Neuron (in vitro differentiated cells): ENCODE results near the gene CDC20.
"Not testable (repeated sequence)": the region's sequence is repeated elsewhere in the genome, so short reads cannot be mapped to it uniquely, and the experiment has no call there.

ENCODE experiments used
- H2AFZ ChIP-seq: one replicate; pipeline ENCODE4 v1.6.1; 2013; ENCODE audit warnings: low read depth, mild to moderate bottlenecking, inconsistent platforms, low read length, moderate library complexity
- H3K27me3 ChIP-seq: one replicate; pipeline ENCODE4 v1.6.1; 2013; ENCODE audit warnings: low read length; ENCODE audit not compliant: insufficient read depth
- H3K36me3 ChIP-seq: one replicate; pipeline ENCODE4 v1.6.1; 2013; ENCODE audit warnings: low read length; ENCODE audit not compliant: insufficient read depth
- H3K4me1 ChIP-seq: one replicate; pipeline ENCODE4 v1.6.1; 2013; ENCODE audit warnings: low read length; ENCODE audit not compliant: insufficient read depth
- H3K4me3 ChIP-seq: 2 replicates; pipeline ENCODE4 v1.5.1; 2013; ENCODE audit warnings: mild to moderate bottlenecking, low read length, moderate library complexity
- H3K9me3 ChIP-seq: one replicate; pipeline ENCODE4 v1.6.1; 2013; ENCODE audit warnings: low read length

CDC20 gene

DNA sequence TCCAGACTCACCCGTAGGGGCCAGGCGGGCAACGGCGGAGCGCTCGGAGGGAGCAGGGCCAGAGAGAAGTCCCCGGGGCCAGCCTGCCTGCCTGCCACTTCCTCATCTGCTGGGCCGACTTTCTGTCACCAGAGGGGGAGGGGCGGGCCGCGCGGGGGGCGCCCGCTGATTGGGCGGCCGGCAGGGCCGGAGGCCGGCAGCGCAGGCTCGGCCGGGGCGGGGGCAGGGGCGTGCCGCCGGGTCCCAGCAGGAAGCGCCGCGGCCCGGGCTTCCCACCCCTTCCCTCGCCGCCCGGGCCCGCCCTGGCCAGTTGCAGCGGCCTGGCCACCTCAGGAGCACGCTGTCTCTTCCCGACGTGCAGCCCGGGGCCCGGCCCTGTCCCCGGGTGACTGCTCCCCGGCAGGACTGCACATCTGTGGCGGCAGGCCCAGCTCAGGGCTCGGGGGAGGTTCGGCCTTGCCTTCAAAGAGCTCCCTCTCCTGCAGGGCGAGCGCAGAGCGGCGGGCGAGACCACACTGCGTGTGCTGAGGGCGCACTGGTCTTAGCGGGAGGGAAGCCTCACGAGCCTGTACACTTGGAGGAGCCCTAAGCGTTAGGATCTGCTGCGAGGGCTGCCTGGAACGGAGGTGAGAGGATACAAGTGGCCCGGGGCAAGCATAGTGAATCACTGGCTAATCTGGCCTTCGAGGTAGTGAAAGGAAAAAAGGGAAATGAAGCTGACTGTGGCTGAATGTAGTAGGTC is 9.3 kb downstream of the CDC20 start, which contains the start of gene ELOVL1:
Gene ELOVL1 (minus strand): TSS at position 108 of the 742 bp plus-strand sequence. CDS start 2,402 bp downstream, outside the sequence.
- Histone ChIP-seq H3K27me3 (no peaks in the 10 kb centered on the region), H2AFZ (peak within 1 kb of the TSS; percentile 31), H3K36me3 (peaks cover 26% of the 10 kb centered on the region), H3K4me1 (peaks cover 24% of the 10 kb centered on the region), H3K4me3 (peak within 1 kb of the TSS; percentile 55), H3K9me3 (no peaks in the 10 kb centered on the region)

DNA sequence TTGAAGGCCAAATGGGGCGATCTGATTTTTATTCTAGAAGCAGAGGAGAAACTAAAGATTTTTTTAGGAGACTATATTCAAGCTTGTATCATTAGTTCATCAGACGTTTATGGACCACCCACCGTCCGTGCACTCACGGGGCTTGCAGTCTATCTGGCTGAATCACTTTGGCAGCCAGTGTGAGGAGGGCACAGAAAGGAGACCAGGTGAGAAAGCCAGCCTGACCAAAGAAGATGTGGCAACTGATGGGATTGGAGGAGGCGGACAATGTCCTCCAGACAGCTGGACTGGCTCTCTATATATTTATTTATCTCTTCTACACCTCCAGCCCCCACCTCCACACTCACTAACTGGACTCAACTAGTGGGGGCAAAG is 9.9 kb downstream of the CDC20 start:
- peak overlapping the region; percentile 55 for H3K4me3 ChIP-seq
- no peak overlapping the region for H2AFZ ChIP-seq
- no peaks in the 10 kb centered on the region for H3K9me3 ChIP-seq
- H3K4me1 ChIP-seq, result peaks cover 19% of the 10 kb centered on the region
- H3K27me3 ChIP-seq, result no peaks in the 10 kb centered on the region
- H3K36me3 ChIP-seq, result peaks cover 21% of the 10 kb centered on the region

DNA sequence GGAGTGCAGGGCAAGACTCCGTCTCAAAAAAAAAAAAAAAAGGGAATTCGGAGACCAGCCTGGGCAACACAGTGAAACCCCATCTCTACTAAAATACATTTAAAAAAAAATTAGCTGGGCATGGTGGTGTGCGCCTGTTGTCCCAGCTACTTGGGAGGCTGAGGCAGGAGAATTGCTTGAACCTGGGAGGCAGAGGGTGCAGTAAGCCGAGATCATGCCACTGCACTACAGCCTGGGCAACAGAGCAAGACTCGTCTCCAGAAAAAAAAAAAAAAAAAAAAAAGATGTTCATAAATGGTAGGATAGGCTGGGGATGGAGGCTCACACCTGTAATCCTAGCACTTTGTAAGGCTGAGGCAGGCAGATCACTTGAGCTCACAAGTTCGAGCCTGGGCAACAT is 11.0 kb downstream of the CDC20 start:
- not testable (repeated sequence) for H3K4me3 ChIP-seq
- H3K4me1 ChIP-seq, result peaks cover 17% of the 10 kb centered on the region

DNA sequence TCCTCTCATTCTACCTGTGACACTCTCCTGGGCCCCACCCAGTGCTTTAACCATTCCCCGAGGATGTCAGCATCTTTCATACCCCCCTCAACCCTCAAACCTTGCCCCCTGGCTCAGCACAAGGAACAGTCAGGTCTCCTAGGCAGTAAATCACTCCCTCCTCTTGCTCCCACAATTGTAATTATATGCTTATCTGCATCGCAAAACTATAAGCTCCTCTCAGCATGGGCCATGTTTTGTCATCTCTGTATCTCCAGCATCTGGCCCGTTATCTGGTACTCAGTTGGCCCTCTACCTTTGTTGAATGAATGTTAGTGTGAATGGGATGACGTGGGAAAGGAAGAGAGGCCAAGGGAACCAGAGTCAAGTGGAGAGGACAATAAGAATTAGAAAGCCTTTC is 11.8 kb downstream of the CDC20 start:
- no peaks in the 10 kb centered on the region for H3K27me3 ChIP-seq
- H3K4me3 ChIP-seq, result no peak overlapping the region
- H3K4me1 ChIP-seq, result peaks cover 17% of the 10 kb centered on the region
- H3K36me3 ChIP-seq, result peaks cover 3% of the 10 kb centered on the region
- no peak overlapping the region for H2AFZ ChIP-seq
- H3K9me3 ChIP-seq, result no peaks in the 10 kb centered on the region

More for the DNA sequence above, 11.0 kb downstream of the CDC20 start:
- H3K9me3 ChIP-seq, H3K36me3 ChIP-seq, H3K27me3 ChIP-seq, H2AFZ ChIP-seq: not testable (repeated sequence)

DNA sequence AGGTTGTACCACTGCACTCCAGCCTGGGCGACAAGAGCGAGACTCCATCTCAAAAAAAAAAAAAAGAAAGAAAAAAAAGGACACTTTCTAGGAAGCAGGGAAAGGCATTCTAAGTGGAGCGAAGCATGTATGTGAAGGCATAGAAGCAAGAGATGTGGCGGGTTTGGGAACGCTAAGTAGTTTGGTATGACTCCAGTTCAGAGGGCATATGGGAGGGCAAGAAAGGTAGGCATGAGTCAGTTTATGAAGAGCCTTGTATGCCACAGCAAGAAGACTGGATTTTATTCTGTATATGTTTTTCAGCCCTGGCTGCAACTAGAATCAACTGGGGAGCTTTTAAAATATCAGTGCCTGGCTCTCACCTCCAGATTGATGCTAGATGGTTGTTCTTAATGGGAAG is 13.4 kb downstream of the CDC20 start:
- H3K36me3 ChIP-seq, result peaks cover 3% of the 10 kb centered on the region
- H3K9me3 ChIP-seq, result no peaks in the 10 kb centered on the region
- no peaks in the 10 kb centered on the region for H3K27me3 ChIP-seq
- H3K4me3 ChIP-seq, result no peak overlapping the region
- H3K4me1 ChIP-seq, result peaks cover 9% of the 10 kb centered on the region
- H2AFZ ChIP-seq, result no peak overlapping the region

DNA sequence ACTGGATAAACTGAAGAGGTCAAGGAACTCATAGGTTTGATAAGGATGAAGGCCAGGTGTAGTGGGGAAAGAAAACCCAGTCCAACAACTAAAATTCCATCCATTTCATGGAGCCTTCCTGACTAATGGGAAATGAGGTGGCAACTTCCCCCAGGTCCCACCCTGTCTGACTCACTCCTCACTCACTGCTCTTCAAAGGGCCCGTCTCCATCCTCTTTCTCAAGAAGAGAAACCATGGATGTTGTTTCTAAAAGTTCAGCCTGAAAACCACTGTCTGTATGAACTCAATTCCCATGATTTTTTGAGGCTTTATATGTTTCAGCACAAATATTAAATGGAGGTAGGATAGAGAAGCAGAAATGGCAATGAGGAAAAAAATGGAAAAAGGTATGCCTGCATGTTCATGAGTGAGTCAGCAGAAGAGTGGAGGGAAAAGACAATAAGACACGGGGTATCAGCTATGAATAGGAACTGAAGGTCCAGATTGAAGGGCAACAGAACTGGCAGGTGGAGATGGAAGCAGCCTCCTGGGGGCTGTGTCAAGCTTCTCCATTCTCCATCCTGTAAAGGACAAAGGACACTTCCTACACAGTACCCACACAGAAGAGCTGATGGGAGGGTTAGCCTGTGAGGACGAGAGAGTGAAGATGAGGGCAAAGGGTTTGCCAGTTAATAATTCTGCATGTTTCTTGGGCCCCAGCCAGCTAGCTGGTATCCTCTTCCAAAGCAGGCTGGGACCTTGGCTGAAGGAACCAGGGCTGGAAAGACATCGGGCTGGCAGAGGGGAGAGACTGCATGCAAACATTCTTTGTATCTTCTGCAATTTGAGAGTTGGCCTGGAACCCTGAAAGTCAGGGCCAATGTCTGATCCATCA is 14.5 kb downstream of the CDC20 start:
- no peaks in the 10 kb centered on the region for H3K27me3 ChIP-seq
- H2AFZ ChIP-seq, result no peak overlapping the region
- peaks cover 3% of the 10 kb centered on the region for H3K36me3 ChIP-seq
- H3K9me3 ChIP-seq, result no peaks in the 10 kb centered on the region
- H3K4me3 ChIP-seq, result no peak overlapping the region
- H3K4me1 ChIP-seq, result peaks cover 6% of the 10 kb centered on the region

DNA sequence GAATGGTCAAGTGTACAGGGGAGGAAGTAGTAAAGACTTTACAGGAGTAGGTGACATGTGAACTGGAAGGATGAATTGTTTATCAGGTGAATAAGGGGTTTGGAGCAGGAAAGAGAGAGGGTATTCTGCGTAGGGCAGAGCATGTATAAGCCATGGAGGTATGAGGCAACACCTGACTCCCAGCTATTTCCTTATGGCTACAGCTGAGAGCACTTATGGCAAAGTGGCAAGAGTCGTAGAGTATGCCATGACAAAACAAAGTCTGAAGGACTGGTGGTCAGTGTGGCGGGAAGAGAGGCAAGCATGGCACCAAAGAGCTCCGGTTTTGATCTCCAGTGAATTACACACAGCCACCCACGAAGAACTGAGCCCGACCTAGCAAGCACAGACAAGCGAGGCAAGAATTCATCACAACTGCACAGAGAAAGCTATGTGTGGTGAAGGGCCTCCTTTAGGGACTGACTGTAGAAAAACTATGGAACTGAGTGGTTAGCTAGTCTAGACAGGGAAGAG is 18.0 kb downstream of the CDC20 start:
- Histone ChIP-seq H3K36me3 (peaks cover 11% of the 10 kb centered on the region), H2AFZ (no peak overlapping the region), H3K4me3 (no peak overlapping the region), H3K27me3 (no peaks in the 10 kb centered on the region), H3K4me1 (no peaks in the 10 kb centered on the region), H3K9me3 (no peaks in the 10 kb centered on the region)

DNA sequence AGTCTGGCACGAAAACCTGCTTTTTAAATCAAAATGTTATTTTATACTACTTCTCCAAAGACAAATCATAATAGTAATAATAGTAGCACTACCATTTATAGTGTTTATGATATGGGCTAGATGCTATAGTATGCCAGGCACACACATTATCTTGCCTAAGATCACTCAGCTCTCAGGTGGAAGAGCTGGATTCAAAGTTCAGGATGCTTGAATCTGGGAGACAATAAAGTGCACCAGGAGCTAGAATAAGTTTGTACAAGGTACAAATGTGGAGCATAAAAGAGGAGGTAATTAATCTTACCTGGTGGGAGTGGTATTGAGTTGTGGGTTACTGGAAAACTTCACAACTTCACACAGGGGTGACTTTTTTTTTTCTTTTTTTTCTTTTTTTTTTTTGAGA is 19.1 kb downstream of the CDC20 start:
- H3K9me3 ChIP-seq, result no peaks in the 10 kb centered on the region
- H3K36me3 ChIP-seq, result peaks cover 18% of the 10 kb centered on the region
- H2AFZ ChIP-seq, result no peak overlapping the region
- no peak overlapping the region for H3K4me3 ChIP-seq
- H3K27me3 ChIP-seq, result no peaks in the 10 kb centered on the region
- H3K4me1 ChIP-seq, result no peaks in the 10 kb centered on the region

DNA sequence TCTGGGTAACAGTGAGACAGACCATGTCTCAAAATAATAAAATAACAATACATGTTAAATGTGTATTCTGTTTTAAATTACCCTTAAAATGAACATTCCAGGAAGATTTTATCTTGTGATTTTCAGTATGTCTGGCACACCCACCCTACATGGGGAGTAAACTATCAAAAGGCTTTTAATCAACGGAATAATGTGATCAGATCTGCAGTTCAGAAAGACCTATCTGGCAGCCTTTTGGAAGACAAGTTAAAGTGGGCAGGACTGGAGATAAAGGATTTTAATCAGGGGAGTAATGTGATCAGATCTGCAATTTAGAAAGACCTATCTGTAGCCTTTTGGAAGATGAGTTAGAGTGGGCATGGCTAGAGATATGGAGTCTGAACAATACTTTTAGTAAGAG is 20.7 kb downstream of the CDC20 start:
- Histone ChIP-seq H3K27me3 (no peaks in the 10 kb centered on the region), H3K9me3 (no peaks in the 10 kb centered on the region)

DNA sequence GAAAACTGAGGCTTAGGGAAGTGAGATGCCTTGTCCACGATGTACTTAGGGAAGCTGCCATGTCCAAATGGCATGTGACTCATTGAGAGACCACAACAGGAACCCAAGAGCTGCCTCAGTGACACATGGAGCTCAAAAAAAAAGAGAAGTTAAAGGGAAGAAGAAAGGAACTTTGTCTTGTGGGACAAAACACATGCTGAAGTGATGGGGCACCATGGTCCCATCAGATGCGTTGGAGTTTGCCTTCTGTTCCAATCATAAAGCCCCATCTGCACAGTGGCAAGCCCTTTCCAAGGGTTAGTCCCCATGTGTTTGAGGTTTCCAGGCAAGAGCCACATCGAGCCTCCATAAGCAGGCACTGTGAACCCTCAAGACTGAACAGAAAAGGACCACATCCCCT is 22.8 kb downstream of the CDC20 start:
- Histone ChIP-seq H3K4me1 (no peaks in the 10 kb centered on the region), H3K4me3 (no peak overlapping the region), H2AFZ (no peak overlapping the region), H3K36me3 (peaks cover 54% of the 10 kb centered on the region), H3K9me3 (no peaks in the 10 kb centered on the region), H3K27me3 (no peaks in the 10 kb centered on the region)

More for the DNA sequence above, 20.7 kb downstream of the CDC20 start:
- H3K4me3 ChIP-seq, result no peak overlapping the region
- no peaks in the 10 kb centered on the region for H3K4me1 ChIP-seq
- H2AFZ ChIP-seq, result no peak overlapping the region
- H3K36me3 ChIP-seq, result peaks cover 32% of the 10 kb centered on the region

DNA sequence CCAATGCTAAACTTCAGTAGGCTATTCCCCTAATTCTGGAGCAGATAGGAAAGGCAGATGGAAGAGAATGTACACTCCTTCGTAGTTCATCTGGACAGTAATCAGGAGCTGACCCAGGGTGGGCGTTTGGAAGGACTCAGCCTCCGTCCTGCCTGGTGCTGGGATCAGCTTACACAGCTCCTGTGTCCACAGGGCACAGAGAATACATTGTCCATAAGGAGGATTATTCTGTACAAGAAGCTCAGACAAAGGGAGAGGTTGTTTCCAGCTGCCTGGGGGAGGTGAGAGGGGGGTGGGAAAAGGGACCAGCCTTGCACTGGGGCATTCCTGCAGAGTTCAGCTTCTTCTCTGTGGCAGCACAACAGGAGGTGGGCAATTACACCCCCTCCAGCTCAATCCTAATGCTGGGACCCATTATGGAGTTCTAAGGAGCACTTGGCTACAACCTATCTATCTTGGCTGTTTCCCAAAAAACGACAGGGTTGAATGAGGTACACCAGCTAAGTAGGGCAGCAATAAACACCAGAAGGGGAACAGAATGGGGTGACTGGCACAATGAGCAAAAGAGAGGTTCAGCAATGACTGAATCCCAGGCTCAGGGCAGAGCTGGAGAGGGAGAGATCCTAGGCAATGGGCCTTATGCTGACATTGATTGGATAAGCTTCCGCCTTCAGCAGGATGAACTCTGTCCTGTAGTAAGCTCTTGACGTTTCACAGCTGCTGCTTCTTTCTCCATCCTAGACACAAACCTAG is 23.4 kb downstream of the CDC20 start:
- H3K27me3 ChIP-seq, result no peaks in the 10 kb centered on the region
- no peak overlapping the region for H2AFZ ChIP-seq
- H3K9me3 ChIP-seq, result no peaks in the 10 kb centered on the region
- H3K36me3 ChIP-seq, result peaks cover 59% of the 10 kb centered on the region
- H3K4me3 ChIP-seq, result no peak overlapping the region
- H3K4me1 ChIP-seq, result no peaks in the 10 kb centered on the region

DNA sequence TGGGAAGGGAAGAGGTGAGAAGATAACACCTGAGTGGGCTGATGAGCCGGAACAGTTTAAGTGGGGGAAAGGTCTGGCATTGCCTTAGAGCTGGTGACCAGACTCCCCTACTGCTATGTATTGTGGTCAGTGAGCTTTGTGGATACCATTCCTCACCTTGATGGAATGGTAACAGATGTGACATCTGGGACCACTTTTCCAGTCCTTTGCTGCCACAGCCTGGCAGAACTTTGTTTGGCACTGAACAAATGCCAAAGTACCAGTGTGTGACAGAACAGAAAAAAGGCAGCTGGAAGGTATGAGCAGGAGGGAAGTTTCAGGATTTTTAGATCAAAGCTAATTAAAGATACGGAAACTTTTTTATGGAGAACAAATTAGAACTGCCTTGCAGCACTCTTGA is 24.7 kb downstream of the CDC20 start:
- Histone ChIP-seq H3K27me3 (no peaks in the 10 kb centered on the region), H3K36me3 (peaks cover 59% of the 10 kb centered on the region)

DNA sequence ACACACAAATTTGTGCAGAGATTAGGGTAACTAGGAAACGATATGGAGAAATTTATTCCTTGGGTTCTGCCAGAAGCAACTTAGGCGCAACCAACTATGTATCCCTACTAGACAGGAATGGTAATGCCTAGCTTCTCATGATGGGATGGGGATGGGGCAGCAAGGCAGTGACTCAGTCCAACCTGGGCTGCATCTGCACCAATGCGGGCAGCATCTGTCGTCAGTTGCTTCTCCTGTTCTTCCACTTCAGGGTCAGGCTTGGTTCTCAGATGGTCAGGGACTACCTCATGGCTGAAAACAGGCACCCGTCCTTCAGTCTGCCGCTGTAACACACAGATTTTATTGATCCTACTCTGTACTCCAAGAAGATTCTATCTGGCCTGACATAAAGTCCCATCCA is 27.9 kb downstream of the CDC20 start:
- Histone ChIP-seq H3K9me3 (no peaks in the 10 kb centered on the region), H2AFZ (no peak overlapping the region), H3K27me3 (no peaks in the 10 kb centered on the region), H3K4me3 (no peak overlapping the region), H3K4me1 (peaks cover 14% of the 10 kb centered on the region), H3K36me3 (peaks cover 51% of the 10 kb centered on the region)

More for the DNA sequence above, 24.7 kb downstream of the CDC20 start:
- no peak overlapping the region for H2AFZ ChIP-seq
- peaks cover 2% of the 10 kb centered on the region for H3K4me1 ChIP-seq
- no peaks in the 10 kb centered on the region for H3K9me3 ChIP-seq
- H3K4me3 ChIP-seq, result no peak overlapping the region
